ENCODE results near the gene SMARCAL1. TPM values are rescaled to one million over a fixed set of nuclear protein-coding genes. Genes with fewer than 3 reads are reported as not detected.
"Not testable (repeated sequence)": the region's sequence is repeated elsewhere in the genome, so short reads cannot be mapped to it uniquely, and the experiment has no call there.

Gene SMARCAL1
- total RNA-seq, 1 donor from 2014 or later: 33.0 TPM

- TF ChIP-seq CTCF (IDR thresholded peaks at IDR 0.05; ENCODE audit: unreplicated experiment): peak; percentile 79
- Mint-ChIP-seq H3K9me3 (no peaks in the 10 kb centered on the region), H3K4me3 (no peak overlapping the region), H3K27me3 (ENCODE audit: low read depth) (no peaks in the 10 kb centered on the region), H3K4me1 (peaks cover 12% of the 10 kb centered on the region), H3K36me3 (no peaks in the 10 kb centered on the region), H3K27ac (no peak overlapping the region)
- no peak for DNase-seq (ENCODE audit: low spot score in 2 of 2, unreplicated experiment in 2 of 2)
Observed at GRCh38 chr2:216516730-216517350, 104.6 kb downstream of the SMARCAL1 start.

GRCh38 chr2:216517447-216518225 lies 105.4 kb downstream of the SMARCAL1 start:
- Mint-ChIP-seq H3K4me1 (peaks cover 12% of the 10 kb centered on the region), H3K9me3 (no peaks in the 10 kb centered on the region), H3K36me3 (peaks cover 1% of the 10 kb centered on the region), H3K27me3 (ENCODE audit: low read depth) (no peaks in the 10 kb centered on the region), H3K27ac (peak overlapping the region; percentile 22), H3K4me3 (no peak overlapping the region)
- no peak for DNase-seq (ENCODE audit: low spot score in 2 of 2, unreplicated experiment in 2 of 2)
- no peak for TF ChIP-seq CTCF (IDR thresholded peaks at IDR 0.05; ENCODE audit: unreplicated experiment)

- H3K4me1 Mint-ChIP-seq: peaks cover 12% of the 10 kb centered on the region
- H3K4me3 Mint-ChIP-seq; DNase-seq (ENCODE audit: low spot score in 2 of 2, unreplicated experiment in 2 of 2); H3K36me3 Mint-ChIP-seq; H3K9me3 Mint-ChIP-seq; H3K27ac Mint-ChIP-seq; H3K27me3 Mint-ChIP-seq (ENCODE audit: low read depth): not testable (repeated sequence)
Observed at GRCh38 chr2:216518566-216519119, 106.4 kb downstream of the SMARCAL1 start.

- Mint-ChIP-seq H3K27me3 (ENCODE audit: low read depth) (no peaks in the 10 kb centered on the region), H3K9me3 (peaks cover 1% of the 10 kb centered on the region), H3K4me1 (peaks cover 12% of the 10 kb centered on the region), H3K36me3 (peaks cover 4% of the 10 kb centered on the region), H3K4me3 (no peak overlapping the region), H3K27ac (peak overlapping the region; percentile 39)
- peak in 1 of 2 experiments; percentile 61 for DNase-seq (ENCODE audit: low spot score in 2 of 2, unreplicated experiment in 2 of 2)
- TF ChIP-seq CTCF (IDR thresholded peaks at IDR 0.05; ENCODE audit: unreplicated experiment): peak; percentile 82
Observed at GRCh38 chr2:216519154-216519762, 107.0 kb downstream of the SMARCAL1 start.

GRCh38 chr2:216520112-216520511 lies 107.8 kb downstream of the SMARCAL1 start:
- H3K27me3 Mint-ChIP-seq (ENCODE audit: low read depth): no peaks in the 10 kb centered on the region
- H3K27ac Mint-ChIP-seq: no peak overlapping the region
- H3K4me3 Mint-ChIP-seq: no peak overlapping the region
- H3K9me3 Mint-ChIP-seq: peaks cover 4% of the 10 kb centered on the region
- H3K36me3 Mint-ChIP-seq: peaks cover 7% of the 10 kb centered on the region
- no peak for TF ChIP-seq CTCF (IDR thresholded peaks at IDR 0.05; ENCODE audit: unreplicated experiment)
- DNase-seq (ENCODE audit: low spot score in 2 of 2, unreplicated experiment in 2 of 2): no peak
- peaks cover 12% of the 10 kb centered on the region for H3K4me1 Mint-ChIP-seq

Data from mesothelial cell of epicardium (in vitro differentiated cells).